Ishikawa (cell line): ENCODE data around the gene GNA15.

Experiments used
- EP300 ChIP-seq: IDR thresholded peaks from 2 replicates; pipeline ENCODE4 v1.6.1; 2012; ENCODE audit warnings: borderline replicate concordance
- RAD21 ChIP-seq: IDR thresholded peaks from 2 replicates; pipeline ENCODE4 v1.6.1; 2012; ENCODE audit warnings: low read depth
- TAF1 ChIP-seq: IDR thresholded peaks from 2 replicates; pipeline ENCODE4 v1.6.1; 2012; ENCODE audit warnings: low read depth, mild to moderate bottlenecking
- TF ChIP-seq, protein P1 (sequence below): IDR thresholded peaks from 2 replicates; pipeline ENCODE4 v1.6.1; 2012
- TF ChIP-seq, protein P2 (sequence below): IDR thresholded peaks from 2 replicates; pipeline ENCODE4 v1.6.1; 2012; ENCODE audit warnings: low read depth, mild to moderate bottlenecking

DNA sequence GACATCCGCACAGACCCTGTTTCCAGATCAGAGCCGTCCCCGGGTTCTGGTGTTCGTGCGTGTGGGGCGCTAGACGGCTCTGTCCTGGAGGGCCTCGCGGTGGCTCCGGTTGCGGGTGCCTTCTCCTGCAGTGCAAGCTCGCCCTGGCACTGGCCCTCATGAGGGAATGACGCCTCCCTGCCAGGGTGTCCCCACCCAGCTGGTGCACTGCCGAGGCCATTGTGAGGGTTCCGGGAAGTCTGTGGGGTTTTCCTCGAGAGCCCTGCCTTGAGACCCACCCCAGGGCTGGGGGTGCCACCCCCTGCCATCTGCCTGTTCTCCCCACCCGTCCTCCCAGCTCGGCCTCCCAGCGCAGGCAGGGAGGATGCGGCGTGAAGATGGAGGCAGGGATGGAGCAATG, 19.2 kb upstream of the GNA15 start:
- TF ChIP-seq, protein P1, sequence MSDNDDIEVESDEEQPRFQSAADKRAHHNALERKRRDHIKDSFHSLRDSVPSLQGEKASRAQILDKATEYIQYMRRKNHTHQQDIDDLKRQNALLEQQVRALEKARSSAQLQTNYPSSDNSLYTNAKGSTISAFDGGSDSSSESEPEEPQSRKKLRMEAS, result no peak
- TF ChIP-seq, protein P2, sequence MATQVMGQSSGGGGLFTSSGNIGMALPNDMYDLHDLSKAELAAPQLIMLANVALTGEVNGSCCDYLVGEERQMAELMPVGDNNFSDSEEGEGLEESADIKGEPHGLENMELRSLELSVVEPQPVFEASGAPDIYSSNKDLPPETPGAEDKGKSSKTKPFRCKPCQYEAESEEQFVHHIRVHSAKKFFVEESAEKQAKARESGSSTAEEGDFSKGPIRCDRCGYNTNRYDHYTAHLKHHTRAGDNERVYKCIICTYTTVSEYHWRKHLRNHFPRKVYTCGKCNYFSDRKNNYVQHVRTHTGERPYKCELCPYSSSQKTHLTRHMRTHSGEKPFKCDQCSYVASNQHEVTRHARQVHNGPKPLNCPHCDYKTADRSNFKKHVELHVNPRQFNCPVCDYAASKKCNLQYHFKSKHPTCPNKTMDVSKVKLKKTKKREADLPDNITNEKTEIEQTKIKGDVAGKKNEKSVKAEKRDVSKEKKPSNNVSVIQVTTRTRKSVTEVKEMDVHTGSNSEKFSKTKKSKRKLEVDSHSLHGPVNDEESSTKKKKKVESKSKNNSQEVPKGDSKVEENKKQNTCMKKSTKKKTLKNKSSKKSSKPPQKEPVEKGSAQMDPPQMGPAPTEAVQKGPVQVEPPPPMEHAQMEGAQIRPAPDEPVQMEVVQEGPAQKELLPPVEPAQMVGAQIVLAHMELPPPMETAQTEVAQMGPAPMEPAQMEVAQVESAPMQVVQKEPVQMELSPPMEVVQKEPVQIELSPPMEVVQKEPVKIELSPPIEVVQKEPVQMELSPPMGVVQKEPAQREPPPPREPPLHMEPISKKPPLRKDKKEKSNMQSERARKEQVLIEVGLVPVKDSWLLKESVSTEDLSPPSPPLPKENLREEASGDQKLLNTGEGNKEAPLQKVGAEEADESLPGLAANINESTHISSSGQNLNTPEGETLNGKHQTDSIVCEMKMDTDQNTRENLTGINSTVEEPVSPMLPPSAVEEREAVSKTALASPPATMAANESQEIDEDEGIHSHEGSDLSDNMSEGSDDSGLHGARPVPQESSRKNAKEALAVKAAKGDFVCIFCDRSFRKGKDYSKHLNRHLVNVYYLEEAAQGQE, result no peak
- no peak for TF ChIP-seq TAF1
- TF ChIP-seq EP300, result no peak
- no peak for TF ChIP-seq RAD21
